CD14-positive monocyte (primary cell): ENCODE results near the gene HMCN2. TPM values are rescaled to one million over a fixed set of nuclear protein-coding genes. Genes with fewer than 3 reads are reported as not detected.

ENCODE experiments used
- DNase-seq, 3 donors: peaks; one replicate each; pipeline ENCODE4 v3.0.0-alpha.2; 2011 to 2022
- H2AFZ ChIP-seq: 2 replicates; pipeline ENCODE4 v1.6.0; 2012; ENCODE audit warnings: mild to moderate bottlenecking, low read depth, low read length, inconsistent platforms; ENCODE audit not compliant: insufficient read depth, poor library complexity, severe bottlenecking
- H3K27ac ChIP-seq, 2 donors: 1 replicate in 1 of 2; 2 replicates in 1 of 2; pipeline ENCODE4 v1.5.1; 2012 to 2013; ENCODE audit warnings: low read length in 2 of 2, control low read depth in 1 of 2, inconsistent platforms in 1 of 2, low read depth in 1 of 2, mild to moderate bottlenecking in 1 of 2
- H3K27me3 ChIP-seq, 2 donors: one replicate each; pipeline versions ENCODE4 v1.6.0 to v1.6.1; 2011 to 2013; ENCODE audit warnings: low read length in 2 of 2; ENCODE audit not compliant: control insufficient read depth in 2 of 2, insufficient read depth in 2 of 2
- H3K36me3 ChIP-seq, 2 donors: replicated peaks in 1 of 2; 1 replicate in 1 of 2; 2 replicates in 1 of 2; pipeline versions ENCODE4 v1.5.1 to v1.6.1; 2012 to 2013; ENCODE audit warnings: low read length in 2 of 2, control low read depth in 1 of 2, inconsistent platforms in 1 of 2, mild to moderate bottlenecking in 1 of 2; ENCODE audit not compliant: insufficient read depth in 2 of 2, control insufficient read depth in 1 of 2
- H3K4me1 ChIP-seq, 2 donors: 1 replicate in 1 of 2; 2 replicates in 1 of 2; pipeline versions ENCODE4 v1.5.1 to v1.6.1; 2012 to 2013; ENCODE audit warnings: low read length in 2 of 2, control low read depth in 1 of 2, inconsistent platforms in 1 of 2, mild to moderate bottlenecking in 1 of 2, moderate library complexity in 1 of 2; ENCODE audit not compliant: insufficient read depth in 2 of 2, control insufficient read depth in 1 of 2
- H3K4me2 ChIP-seq: replicated peaks from 2 replicates; pipeline ENCODE3; 2012; ENCODE audit warnings: low read length, moderate library complexity, mild to moderate bottlenecking; ENCODE audit not compliant: poor library complexity, severe bottlenecking; ENCODE audit errors: extremely low read depth
- H3K4me3 ChIP-seq, 3 experiments: fragments of 200-600 bp in 1 of 3; sonication (generic) in 1 of 3; replicated peaks in 1 of 3; 1 replicate in 2 of 3; 2 replicates in 1 of 3; pipeline ENCODE4 v1.5.1; 2011 to 2013; ENCODE audit warnings: low read length in 3 of 3, mild to moderate bottlenecking in 3 of 3, control low read depth in 2 of 3, low read depth in 2 of 3, inconsistent platforms in 1 of 3, moderate library complexity in 1 of 3
- H3K79me2 ChIP-seq: 2 replicates; pipeline ENCODE4 v1.6.0; 2012; ENCODE audit warnings: mild to moderate bottlenecking, control low read depth, inconsistent platforms, low read length, moderate library complexity; ENCODE audit not compliant: insufficient read depth
- H3K9ac ChIP-seq: 2 replicates; pipeline ENCODE4 v1.6.0; 2017; ENCODE audit warnings: low read length, mild to moderate bottlenecking; ENCODE audit not compliant: insufficient read depth, poor library complexity, severe bottlenecking
- H3K9me3 ChIP-seq, 2 donors: replicated peaks in 1 of 2; 1 replicate in 1 of 2; 2 replicates in 1 of 2; pipeline versions ENCODE4 v1.5.1 to v1.6.1; 2012 to 2013; ENCODE audit warnings: low read length in 2 of 2, control low read depth in 1 of 2; ENCODE audit not compliant: control insufficient read depth in 1 of 2, insufficient read depth in 1 of 2
- H4K20me1 ChIP-seq: 2 replicates; pipeline ENCODE4 v1.6.0; 2012; ENCODE audit warnings: mild to moderate bottlenecking, low read length, control low read depth, moderate library complexity; ENCODE audit not compliant: insufficient read depth
- H3K27ac Mint-ChIP-seq, 7 donors: one replicate each; pipeline ENCODE4 v1.8.0; 2020; ENCODE audit warnings: mild to moderate bottlenecking in 7 of 7, mixed read lengths in 7 of 7, moderate library complexity in 6 of 7, inconsistent platforms in 2 of 7
- H3K27me3 Mint-ChIP-seq, 3 donors: one replicate each; pipeline ENCODE4 v1.8.0; 2021 to 2022; ENCODE audit warnings: low read depth in 3 of 3, mild to moderate bottlenecking in 3 of 3, mixed read lengths in 3 of 3, moderate library complexity in 3 of 3, inconsistent platforms in 1 of 3
- H3K36me3 Mint-ChIP-seq, 2 donors: one replicate each; pipeline ENCODE4 v1.8.0; 2020; ENCODE audit warnings: mixed read lengths in 2 of 2, inconsistent platforms in 1 of 2, mild to moderate bottlenecking in 1 of 2
- H3K4me1 Mint-ChIP-seq: one replicate; pipeline ENCODE4 v1.8.0; 2020; ENCODE audit warnings: mild to moderate bottlenecking, mixed read lengths
- H3K4me3 Mint-ChIP-seq, 2 donors: one replicate each; pipeline ENCODE4 v1.8.0; 2020; ENCODE audit warnings: mild to moderate bottlenecking in 2 of 2, mixed read lengths in 2 of 2, moderate library complexity in 1 of 2
- H3K9me3 Mint-ChIP-seq, 7 donors: one replicate each; pipeline ENCODE4 v1.8.0; 2020 to 2022; ENCODE audit warnings: mixed read lengths in 7 of 7, mild to moderate bottlenecking in 6 of 7, moderate library complexity in 6 of 7, inconsistent platforms in 2 of 7
- WGBS: methylation state at CpG from one replicate; pipeline ENCODE4 v1.1.5; 2013; ENCODE audit warnings: missing lambda C conversion rate; ENCODE audit not compliant: insufficient coverage; 5-methylcytosine and 5-hydroxymethylcytosine counted together
- intact Hi-C, 2 donors: fragments of 100-400 bp; cut with micrococcal nuclease; formaldehyde crosslinking; loops; one replicate each; pipeline versions ENCODE4 v1.15.0 to v1.15.1; 2023
- polyA plus RNA-seq, 3 donors: library from polyadenylated mRNA; depleted of rRNA in 1 of 3; unstranded in 2 of 3; stranded (reverse) in 1 of 3; fragments of 300-500 nt in 2 of 3; fragments of >200 nt in 1 of 3; fragmentation: Illumina TruSeq in 2 of 3; gene quantifications; 1 replicate in 2 of 3; 2 replicates in 1 of 3; pipeline ENCODE4 v1.2.3, GENCODE V29; 2012 to 2021
- TF ChIP-seq, protein P1 (sequence below): fragments of 200-600 bp; IDR thresholded peaks from one replicate; pipeline ENCODE4 v1.8.0; 2022; ENCODE audit warnings: antibody characterized with exemption, mild to moderate bottlenecking

The HMCN2 gene
- polyA plus RNA-seq, 3 donors, result not detected

DNA sequence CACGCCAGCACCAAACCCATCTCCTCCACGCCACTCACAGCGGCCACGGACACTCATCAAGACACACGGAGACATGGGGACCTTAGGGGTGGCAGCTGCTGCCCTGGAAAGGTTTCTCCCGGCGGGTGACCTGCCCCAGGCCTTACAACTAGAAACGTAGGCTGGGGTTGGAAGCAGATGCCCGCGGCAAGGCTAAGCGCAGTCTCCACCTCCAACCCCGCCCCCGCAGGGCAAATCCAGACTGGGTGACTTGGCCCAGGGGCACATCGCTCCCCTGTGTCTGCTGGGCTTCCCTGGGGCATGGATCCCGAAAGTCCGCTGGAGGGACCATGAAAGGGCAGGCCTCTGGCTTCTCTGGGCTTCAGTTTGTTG, 167.2 kb downstream of the HMCN2 start:
- Histone ChIP-seq H3K79me2 (no peaks in the 10 kb centered on the region), H3K4me1 (peaks cover 0 to 7% of the 10 kb centered on the region in 2 donors), H3K27ac (no peak overlapping the region), H3K27me3 (peaks cover 6 to 29% of the 10 kb centered on the region in 2 donors), H2AFZ (no peak overlapping the region), H3K4me3 (no peak overlapping the region), H3K4me2 (no peak overlapping the region), H3K9ac (no peak overlapping the region), H4K20me1 (no peaks in the 10 kb centered on the region), H3K36me3 (no peaks in the 10 kb centered on the region), H3K9me3 (peaks cover 11 to 30% of the 10 kb centered on the region in 2 donors)
- no peak for DNase-seq
- H3K4me1 Mint-ChIP-seq, result peaks cover 3% of the 10 kb centered on the region
- no peak overlapping the region for H3K27ac Mint-ChIP-seq
- intact Hi-C loops, result no loop called here
- TF ChIP-seq, protein P1, sequence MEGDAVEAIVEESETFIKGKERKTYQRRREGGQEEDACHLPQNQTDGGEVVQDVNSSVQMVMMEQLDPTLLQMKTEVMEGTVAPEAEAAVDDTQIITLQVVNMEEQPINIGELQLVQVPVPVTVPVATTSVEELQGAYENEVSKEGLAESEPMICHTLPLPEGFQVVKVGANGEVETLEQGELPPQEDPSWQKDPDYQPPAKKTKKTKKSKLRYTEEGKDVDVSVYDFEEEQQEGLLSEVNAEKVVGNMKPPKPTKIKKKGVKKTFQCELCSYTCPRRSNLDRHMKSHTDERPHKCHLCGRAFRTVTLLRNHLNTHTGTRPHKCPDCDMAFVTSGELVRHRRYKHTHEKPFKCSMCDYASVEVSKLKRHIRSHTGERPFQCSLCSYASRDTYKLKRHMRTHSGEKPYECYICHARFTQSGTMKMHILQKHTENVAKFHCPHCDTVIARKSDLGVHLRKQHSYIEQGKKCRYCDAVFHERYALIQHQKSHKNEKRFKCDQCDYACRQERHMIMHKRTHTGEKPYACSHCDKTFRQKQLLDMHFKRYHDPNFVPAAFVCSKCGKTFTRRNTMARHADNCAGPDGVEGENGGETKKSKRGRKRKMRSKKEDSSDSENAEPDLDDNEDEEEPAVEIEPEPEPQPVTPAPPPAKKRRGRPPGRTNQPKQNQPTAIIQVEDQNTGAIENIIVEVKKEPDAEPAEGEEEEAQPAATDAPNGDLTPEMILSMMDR, result no peak
- peaks cover 36 to 56% (median 41%) of the 10 kb centered on the region in 3 donors for H3K27me3 Mint-ChIP-seq
- H3K4me3 Mint-ChIP-seq, result peak overlapping the region in 1 of 2 donors; percentile 67
- H3K9me3 Mint-ChIP-seq, result peaks cover 13 to 35% (median 20%) of the 10 kb centered on the region in 7 donors
- no peaks in the 10 kb centered on the region for H3K36me3 Mint-ChIP-seq
- 64% methylated on average over 15 of the region's 16 CpGs for WGBS

GRCh38 chr9:130433168-130433946, 167.8 kb downstream of the HMCN2 start:
- Mint-ChIP-seq H3K4me3 (peak overlapping the region in 1 of 2 donors; percentile 77), H3K27ac (no peak overlapping the region), H3K4me1 (peaks cover 3% of the 10 kb centered on the region), H3K9me3 (peaks cover 13 to 35% (median 20%) of the 10 kb centered on the region in 7 donors), H3K27me3 (peaks cover 36 to 60% (median 46%) of the 10 kb centered on the region in 3 donors), H3K36me3 (no peaks in the 10 kb centered on the region)
- WGBS, result 6% methylated on average over 90 of the region's 92 CpGs
- no peak overlapping the region for H3K9ac ChIP-seq
- no peak overlapping the region for H2AFZ ChIP-seq
- intact Hi-C loops, result no loop called here
- no peak overlapping the region for H3K4me3 ChIP-seq
- H3K4me1 ChIP-seq, result peaks cover 0 to 7% of the 10 kb centered on the region in 2 donors
- H3K79me2 ChIP-seq, result no peaks in the 10 kb centered on the region
- H3K9me3 ChIP-seq, result peaks cover 11 to 30% of the 10 kb centered on the region in 2 donors
- no peak for DNase-seq
- H3K27ac ChIP-seq, result no peak overlapping the region
- no peaks in the 10 kb centered on the region for H4K20me1 ChIP-seq
- peak overlapping the region; percentile 15 for H3K4me2 ChIP-seq
- peaks cover 6 to 29% of the 10 kb centered on the region in 2 donors for H3K27me3 ChIP-seq
- TF ChIP-seq, protein P1, result peak; percentile 45
- H3K36me3 ChIP-seq, result no peaks in the 10 kb centered on the region
